ENCODE measurements around the gene IL21R. TPM values are rescaled to one million over a fixed set of nuclear protein-coding genes. Genes with fewer than 3 reads are reported as not detected.
A peak's percentile ranks its signal among the peaks of the same experiment; 100 is the strongest.

Gene IL21R
- 0.30 TPM for polyA plus RNA-seq (ENCODE audit: insufficient read length)
- long read RNA-seq, donor 1 = 0 reads
- long read RNA-seq, donor 2 = 0 reads
- long read RNA-seq, donor 3 = 0 reads
- long read RNA-seq, donor 4 = 0 reads
- long read RNA-seq, donor 5 = 0 reads
- long read RNA-seq, donor 6 = 0 reads
- long read RNA-seq, donor 7 = 0 reads
- long read RNA-seq, donor 8 = 0 reads

- DNase-seq = no peak
These were observed at the start of gene IL21R for GRCh38 chr16:27401768-27402568. Gene IL21R (plus strand): TSS chr16:27402174. CDS start chr16:27430072, 27,898 bp downstream.

GRCh38 chr16:27353853-27354252 is 48.1 kb upstream of the IL21R start:
- DNase-seq = no peak

GRCh38 chr16:27355610-27356009 is 46.4 kb upstream of the IL21R start:
- no peak for DNase-seq

GRCh38 chr16:27356794-27357193 is 45.2 kb upstream of the IL21R start:
- DNase-seq = no peak

GRCh38 chr16:27359051-27359450 is 42.9 kb upstream of the IL21R start:
- DNase-seq = no peak

GRCh38 chr16:27359615-27360014 is 42.4 kb upstream of the IL21R start:
- no peak for DNase-seq

- DNase-seq = no peak
These were observed 40.0 kb upstream of the IL21R start for GRCh38 chr16:27361987-27362386.

- DNase-seq = no peak
These were observed 39.3 kb upstream of the IL21R start for GRCh38 chr16:27362570-27363245.

GRCh38 chr16:27363246-27363632 is 38.7 kb upstream of the IL21R start:
- DNase-seq = no peak

- no peak for DNase-seq
These were observed 38.2 kb upstream of the IL21R start for GRCh38 chr16:27363797-27364196.

GRCh38 chr16:27364493-27365141 is 37.4 kb upstream of the IL21R start:
- no peak for DNase-seq

GRCh38 chr16:27365142-27366089 is 36.6 kb upstream of the IL21R start:
- no peak for DNase-seq

GRCh38 chr16:27366687-27367460 is 35.1 kb upstream of the IL21R start:
- no peak for DNase-seq

GRCh38 chr16:27367461-27368357 is 34.3 kb upstream of the IL21R start:
- peak; percentile 28 for DNase-seq

- DNase-seq = no peak
These were observed 33.6 kb upstream of the IL21R start for GRCh38 chr16:27368358-27368722.

GRCh38 chr16:27369806-27370205 is 32.2 kb upstream of the IL21R start:
- no peak for DNase-seq

- DNase-seq = no peak
These were observed 31.7 kb upstream of the IL21R start for GRCh38 chr16:27370318-27370717.

- DNase-seq = no peak
These were observed 28.7 kb upstream of the IL21R start for GRCh38 chr16:27373312-27373711.

GRCh38 chr16:27374221-27374803 is 27.7 kb upstream of the IL21R start:
- DNase-seq = no peak

Data from left kidney (tissue), 8 donors.